HG03565 (cell line): ENCODE measurements around the gene OGFOD1.
"Not testable (repeated sequence)": the region's sequence is repeated elsewhere in the genome, so short reads cannot be mapped to it uniquely, and the experiment has no call there.

Experiments used
- ATAC-seq: cut with Tn5 transposase; IDR thresholded peaks from one replicate; pipeline ENCODE4 v1.9.1; 2021; ENCODE audit warnings: mild to moderate bottlenecking, moderate library complexity; ENCODE audit not compliant: unreplicated experiment

Gene OGFOD1

GRCh38 chr16:56478281-56479049 is 27.1 kb downstream of the OGFOD1 start:
- no peak for ATAC-seq

GRCh38 chr16:56479469-56479868 is 28.1 kb downstream of the OGFOD1 start:
- no peak for ATAC-seq

- no peak for ATAC-seq
These were observed 29.6 kb downstream of the OGFOD1 start for GRCh38 chr16:56480776-56481467.

- ATAC-seq: no peak
These were observed 30.2 kb downstream of the OGFOD1 start for GRCh38 chr16:56481468-56482122.

GRCh38 chr16:56482683-56483236 is 31.4 kb downstream of the OGFOD1 start:
- ATAC-seq: no peak

- ATAC-seq: no peak
These were observed 32.0 kb downstream of the OGFOD1 start for GRCh38 chr16:56483394-56483793.

GRCh38 chr16:56488035-56488434 is 36.7 kb downstream of the OGFOD1 start:
- no peak for ATAC-seq

GRCh38 chr16:56488868-56489267 is 37.5 kb downstream of the OGFOD1 start:
- not testable (repeated sequence) for ATAC-seq

GRCh38 chr16:56491657-56492261 is 40.4 kb downstream of the OGFOD1 start:
- no peak for ATAC-seq

- no peak for ATAC-seq
These were observed 41.8 kb downstream of the OGFOD1 start for GRCh38 chr16:56493126-56493525.

- no peak for ATAC-seq
These were observed 42.5 kb downstream of the OGFOD1 start for GRCh38 chr16:56493815-56494214.

- no peak for ATAC-seq
These were observed 53.8 kb downstream of the OGFOD1 start for GRCh38 chr16:56505181-56505580.

- ATAC-seq: no peak
These were observed 55.6 kb downstream of the OGFOD1 start for GRCh38 chr16:56506941-56507340.

GRCh38 chr16:56510544-56510943 is 59.2 kb downstream of the OGFOD1 start:
- no peak for ATAC-seq

GRCh38 chr16:56512025-56512424 is 60.7 kb downstream of the OGFOD1 start:
- no peak for ATAC-seq

GRCh38 chr16:56513091-56513490 is 61.7 kb downstream of the OGFOD1 start:
- ATAC-seq: no peak

GRCh38 chr16:56513972-56514371 is 62.6 kb downstream of the OGFOD1 start:
- ATAC-seq: peak; percentile 54

- ATAC-seq: no peak
These were observed 63.5 kb downstream of the OGFOD1 start for GRCh38 chr16:56514845-56515244.

GRCh38 chr16:56515665-56516064 is 64.3 kb downstream of the OGFOD1 start:
- ATAC-seq: no peak

- no peak for ATAC-seq
These were observed 65.9 kb downstream of the OGFOD1 start for GRCh38 chr16:56517206-56517605.

GRCh38 chr16:56518425-56518824 is 67.1 kb downstream of the OGFOD1 start:
- no peak for ATAC-seq
